ENCODE results near the gene PKHD1. TPM values are rescaled to one million over a fixed set of nuclear protein-coding genes. Genes with fewer than 3 reads are reported as not detected.

PKHD1 gene, protein sequence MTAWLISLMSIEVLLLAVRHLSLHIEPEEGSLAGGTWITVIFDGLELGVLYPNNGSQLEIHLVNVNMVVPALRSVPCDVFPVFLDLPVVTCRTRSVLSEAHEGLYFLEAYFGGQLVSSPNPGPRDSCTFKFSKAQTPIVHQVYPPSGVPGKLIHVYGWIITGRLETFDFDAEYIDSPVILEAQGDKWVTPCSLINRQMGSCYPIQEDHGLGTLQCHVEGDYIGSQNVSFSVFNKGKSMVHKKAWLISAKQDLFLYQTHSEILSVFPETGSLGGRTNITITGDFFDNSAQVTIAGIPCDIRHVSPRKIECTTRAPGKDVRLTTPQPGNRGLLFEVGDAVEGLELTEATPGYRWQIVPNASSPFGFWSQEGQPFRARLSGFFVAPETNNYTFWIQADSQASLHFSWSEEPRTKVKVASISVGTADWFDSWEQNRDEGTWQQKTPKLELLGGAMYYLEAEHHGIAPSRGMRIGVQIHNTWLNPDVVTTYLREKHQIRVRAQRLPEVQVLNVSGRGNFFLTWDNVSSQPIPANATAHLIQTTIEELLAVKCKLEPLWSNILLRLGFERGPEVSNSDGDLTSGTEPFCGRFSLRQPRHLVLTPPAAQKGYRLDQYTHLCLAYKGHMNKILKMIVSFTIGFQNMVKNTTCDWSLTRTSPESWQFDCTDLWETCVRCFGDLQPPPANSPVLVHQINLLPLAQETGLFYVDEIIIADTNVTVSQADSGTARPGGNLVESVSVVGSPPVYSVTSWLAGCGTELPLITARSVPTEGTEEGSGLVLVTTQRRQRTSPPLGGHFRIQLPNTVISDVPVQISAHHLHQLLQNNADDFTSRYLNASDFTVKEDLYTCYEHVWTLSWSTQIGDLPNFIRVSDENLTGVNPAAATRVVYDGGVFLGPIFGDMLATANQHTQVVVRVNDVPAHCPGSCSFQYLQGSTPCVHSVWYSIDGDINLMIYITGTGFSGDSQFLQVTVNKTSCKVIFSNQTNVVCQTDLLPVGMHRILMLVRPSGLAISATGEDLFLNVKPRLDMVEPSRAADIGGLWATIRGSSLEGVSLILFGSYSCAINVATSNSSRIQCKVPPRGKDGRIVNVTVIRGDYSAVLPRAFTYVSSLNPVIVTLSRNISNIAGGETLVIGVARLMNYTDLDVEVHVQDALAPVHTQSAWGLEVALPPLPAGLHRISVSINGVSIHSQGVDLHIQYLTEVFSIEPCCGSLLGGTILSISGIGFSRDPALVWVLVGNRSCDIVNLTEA (N-terminal part only)
- not detected in 2 replicates for total RNA-seq (2014; rRNA removed; shearing (Covaris generic))
- not detected in 2 replicates for polyA plus RNA-seq (2014; cell fraction: nucleus; rRNA removed)

GRCh38 chr6:52087498-52087999 lies at the start of gene PKHD1:
TSS of gene PKHD1 (minus strand) at chr6:52087613. CDS start at chr6:52084933, 2,680 bp downstream.
- no peak for DNase-seq (ENCODE audit: extremely low read depth, low read depth)

GRCh38 chr6:52136934-52137467 lies 49.6 kb upstream of the PKHD1 start:
- DNase-seq (ENCODE audit: extremely low read depth, low read depth) = no peak

DNA sequence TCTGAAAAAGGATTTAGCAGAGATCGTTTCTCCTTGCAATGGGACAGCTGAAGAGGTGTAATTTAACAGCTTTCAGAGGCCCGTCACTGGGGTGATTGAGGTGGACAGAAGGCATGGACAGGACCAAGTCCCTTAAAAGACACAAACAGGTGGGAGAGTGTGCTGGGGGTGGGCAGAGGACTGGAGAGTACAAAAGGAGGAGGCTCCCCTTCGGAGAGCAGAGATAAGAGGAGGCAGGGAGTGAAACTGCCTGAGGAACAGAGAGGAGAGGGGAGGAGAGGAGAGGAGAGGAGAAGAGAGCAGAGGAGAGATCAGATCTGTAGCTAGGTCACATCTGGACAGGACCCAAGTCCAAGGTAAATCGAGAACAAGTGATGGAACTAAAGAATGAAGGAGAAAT lies 48.6 kb upstream of the PKHD1 start:
- no peak for DNase-seq (ENCODE audit: extremely low read depth, low read depth)

- no peak for DNase-seq (ENCODE audit: extremely low read depth, low read depth)
Measured at GRCh38 chr6:52135217-52135616, 47.8 kb upstream of the PKHD1 start.

DNA sequence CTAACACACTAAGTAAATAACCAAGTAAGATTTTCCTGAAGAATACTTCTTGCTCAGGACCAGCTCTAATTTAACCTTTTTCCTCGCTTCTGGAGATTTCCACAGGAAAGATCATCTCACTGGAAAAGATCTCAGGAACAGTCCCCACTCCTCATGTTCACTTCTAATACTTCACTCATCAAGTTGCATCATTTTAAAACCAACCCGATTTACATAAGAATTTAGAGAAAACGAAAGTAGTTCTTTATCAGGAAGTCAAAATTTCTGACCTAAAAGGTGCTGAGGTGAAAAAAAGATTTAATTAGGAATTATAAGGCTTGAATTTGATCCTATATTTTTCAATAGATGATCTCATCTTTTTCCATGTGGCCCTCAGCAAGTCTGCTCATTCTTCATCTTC lies 46.6 kb upstream of the PKHD1 start:
- no peak for DNase-seq (ENCODE audit: extremely low read depth, low read depth)

GRCh38 chr6:52133324-52133723 lies 45.9 kb upstream of the PKHD1 start:
- no peak for DNase-seq (ENCODE audit: extremely low read depth, low read depth)

- DNase-seq (ENCODE audit: extremely low read depth, low read depth) = no peak
Measured at GRCh38 chr6:52132292-52132691, 44.9 kb upstream of the PKHD1 start.

DNA sequence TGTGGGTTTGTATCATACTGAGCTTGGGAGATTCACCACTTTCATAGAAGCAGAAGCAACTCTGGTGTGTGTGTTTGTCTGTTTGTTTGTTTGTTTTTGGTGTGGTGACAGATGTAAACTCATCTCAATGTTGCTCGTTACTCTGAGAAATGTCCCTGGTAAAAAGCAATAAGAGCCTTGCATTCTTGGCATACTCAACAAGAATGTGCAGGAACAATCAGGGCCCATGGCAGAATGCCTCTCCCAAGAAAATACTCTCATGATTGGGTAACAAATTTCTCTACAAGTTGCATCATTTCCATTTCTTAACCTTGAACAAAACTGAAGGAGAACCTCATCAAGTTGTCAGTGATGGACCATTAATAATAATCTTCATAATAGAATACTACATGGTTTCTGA lies 43.0 kb upstream of the PKHD1 start:
- DNase-seq (ENCODE audit: extremely low read depth, low read depth) = no peak

DNA sequence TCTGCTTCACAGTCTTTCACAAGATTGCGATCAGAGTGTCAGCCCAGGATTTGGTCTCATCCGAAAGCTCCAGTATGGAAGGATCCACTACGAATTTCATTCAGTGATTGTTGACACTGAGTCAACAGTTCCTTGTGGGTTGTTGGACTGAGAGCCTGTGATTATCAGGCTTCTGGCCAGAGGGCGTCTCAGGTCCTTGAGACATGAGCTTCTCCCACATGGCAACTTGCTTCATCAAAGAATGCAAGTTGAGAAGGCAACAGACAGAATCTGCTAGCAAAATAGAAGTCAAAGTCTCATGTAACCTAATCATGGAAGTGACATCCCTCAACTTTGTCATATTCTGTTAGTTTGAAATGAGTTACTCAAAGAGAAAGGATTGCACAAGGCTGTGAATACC lies 40.5 kb upstream of the PKHD1 start:
- DNase-seq (ENCODE audit: extremely low read depth, low read depth) = no peak

- DNase-seq (ENCODE audit: extremely low read depth, low read depth) = no peak
Measured at GRCh38 chr6:52126231-52126630, 38.8 kb upstream of the PKHD1 start.

DNA sequence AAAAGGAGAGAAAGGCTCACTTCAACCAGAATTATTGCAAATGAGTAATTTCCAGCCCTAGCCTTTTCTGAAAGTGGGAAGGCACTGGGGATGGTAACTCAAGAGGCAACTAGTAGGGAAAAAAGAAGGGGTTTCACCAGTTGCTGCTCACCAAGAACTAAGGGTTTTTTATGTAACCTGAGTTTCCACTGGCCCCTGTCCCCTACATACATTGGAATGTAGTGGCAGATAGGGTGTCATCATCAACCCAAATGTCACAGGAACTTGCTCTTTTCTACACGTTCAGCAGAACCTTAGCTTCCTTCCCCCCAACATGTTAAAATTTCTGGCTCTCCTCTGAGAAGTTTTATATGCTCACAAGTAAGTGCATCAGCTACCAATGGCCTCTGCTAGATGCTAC lies 38.2 kb upstream of the PKHD1 start:
- no peak for DNase-seq (ENCODE audit: extremely low read depth, low read depth)

DNA sequence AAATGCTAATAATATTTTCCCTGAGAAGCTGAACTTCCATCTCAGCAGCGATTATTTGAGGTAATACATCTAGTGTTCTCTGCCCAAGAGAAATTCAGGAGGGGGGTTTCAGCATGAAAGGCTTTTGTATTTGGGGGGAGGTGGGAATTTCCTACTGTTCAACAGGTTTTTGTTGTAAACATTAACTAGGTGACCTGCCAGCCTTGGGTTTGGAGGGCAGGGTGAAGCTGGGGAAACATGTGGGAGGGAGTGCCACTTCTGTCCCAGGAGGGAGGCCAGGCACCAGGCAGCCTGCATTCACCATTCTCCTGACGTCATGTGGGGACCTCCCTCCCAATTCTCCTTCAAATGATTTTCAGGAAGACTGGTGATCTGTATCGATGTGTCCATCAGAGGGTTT lies 37.7 kb upstream of the PKHD1 start:
- no peak for DNase-seq (ENCODE audit: extremely low read depth, low read depth)

DNA sequence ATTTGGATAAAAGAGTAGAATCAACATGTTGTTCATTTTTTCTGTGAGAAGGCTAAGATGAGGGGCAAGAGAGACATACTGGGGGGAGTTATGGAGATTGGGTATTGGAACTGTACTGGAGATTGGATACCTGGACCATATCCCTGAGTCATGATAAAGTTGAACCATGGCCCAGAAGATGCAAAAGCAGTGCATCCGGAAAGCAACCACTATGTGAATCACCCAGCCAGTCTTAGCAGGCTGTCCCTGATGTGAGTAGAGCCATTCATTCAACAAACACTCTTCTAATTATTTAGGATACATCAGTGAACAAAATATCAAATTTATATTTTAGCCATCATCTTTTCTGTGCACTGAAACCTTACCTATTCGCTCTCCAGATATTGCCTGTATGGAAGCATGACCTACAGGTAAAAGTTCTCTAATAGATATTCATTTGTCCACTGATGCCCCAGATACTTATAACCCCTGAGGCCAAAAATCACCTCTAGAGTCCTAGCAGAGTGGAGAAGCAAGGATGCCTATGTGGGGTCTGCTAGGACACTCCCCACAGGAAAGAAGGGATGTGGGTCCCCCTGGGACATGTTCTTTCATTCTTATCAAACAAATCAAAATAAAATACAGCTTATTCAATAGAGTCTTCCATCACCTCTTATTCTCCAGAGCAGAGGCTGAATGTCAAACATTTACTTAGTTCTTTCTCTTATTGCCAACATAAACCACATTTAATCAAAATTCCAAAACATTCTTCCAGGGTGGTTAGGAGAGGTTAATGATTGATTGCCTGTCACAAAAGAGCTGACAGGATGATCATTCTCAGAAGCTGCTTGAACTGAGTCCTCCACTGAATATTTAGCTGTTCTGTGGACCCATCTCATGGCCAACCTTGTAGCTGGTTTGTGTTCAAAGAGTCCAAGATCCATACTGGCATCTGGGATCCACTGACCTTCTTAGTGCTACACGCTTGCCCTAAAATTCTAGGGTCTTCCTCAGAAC lies 37.0 kb upstream of the PKHD1 start:
- no peak for DNase-seq (ENCODE audit: extremely low read depth, low read depth)

DNA sequence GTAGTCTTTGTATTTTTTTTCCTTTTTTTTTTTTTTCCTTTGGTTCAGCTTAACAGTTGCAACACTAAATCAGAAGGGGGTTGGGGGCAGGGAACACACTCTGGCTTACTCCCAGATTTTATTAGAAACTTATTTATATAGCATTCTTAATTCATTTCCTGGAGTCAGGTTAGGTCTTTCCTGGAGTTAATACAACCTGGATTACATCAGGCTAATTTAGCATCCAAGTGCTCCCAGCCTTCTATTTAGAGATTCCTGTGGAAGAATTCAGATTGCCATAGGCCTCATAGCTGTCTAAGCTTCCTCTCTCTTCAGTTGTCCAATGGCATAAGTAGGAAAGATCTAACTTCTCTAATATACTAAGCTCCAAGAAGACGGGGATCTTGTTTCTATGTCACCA lies 35.8 kb upstream of the PKHD1 start:
- no peak for DNase-seq (ENCODE audit: extremely low read depth, low read depth)

- no peak for DNase-seq (ENCODE audit: extremely low read depth, low read depth)
Measured at GRCh38 chr6:52117352-52117751, 29.9 kb upstream of the PKHD1 start.

GRCh38 chr6:52116605-52116948 lies 29.2 kb upstream of the PKHD1 start:
- no peak for DNase-seq (ENCODE audit: extremely low read depth, low read depth)

GRCh38 chr6:52115891-52116604 lies 28.6 kb upstream of the PKHD1 start:
- DNase-seq (ENCODE audit: extremely low read depth, low read depth) = no peak

GRCh38 chr6:52115145-52115741 lies 27.8 kb upstream of the PKHD1 start:
- DNase-seq (ENCODE audit: extremely low read depth, low read depth) = no peak
